Superior temporal gyrus (tissue), 1 donor: ENCODE results near the gene PLPPR2.
"Not testable (repeated sequence)": the region's sequence is repeated elsewhere in the genome, so short reads cannot be mapped to it uniquely, and the experiment has no call there.

ENCODE experiments used
- DNase-seq: peaks from one replicate; pipeline ENCODE4 v3.0.0-alpha.2; 2016; ENCODE audit errors: extremely low spot score

The PLPPR2 gene

DNA sequence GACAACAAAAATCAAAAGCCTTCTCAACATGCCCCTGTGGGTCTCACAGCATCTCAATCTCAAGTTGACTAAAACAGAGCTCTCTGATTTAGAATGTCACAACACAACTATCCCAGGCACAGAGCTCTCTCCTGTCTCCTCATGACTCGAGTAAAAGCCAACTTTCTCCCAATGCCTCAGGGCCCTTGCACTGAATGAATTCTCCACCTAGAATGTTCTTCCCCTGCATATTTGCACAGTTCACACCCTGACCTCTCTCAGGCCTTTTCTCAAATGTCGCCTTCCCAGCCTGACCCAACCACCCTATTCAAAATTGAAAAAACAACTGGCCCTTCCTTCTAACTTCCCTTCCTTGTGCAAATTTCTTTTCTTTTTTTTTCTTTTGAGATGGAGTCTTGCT lies 15.5 kb downstream of the PLPPR2 start:
- no peak for DNase-seq

DNA sequence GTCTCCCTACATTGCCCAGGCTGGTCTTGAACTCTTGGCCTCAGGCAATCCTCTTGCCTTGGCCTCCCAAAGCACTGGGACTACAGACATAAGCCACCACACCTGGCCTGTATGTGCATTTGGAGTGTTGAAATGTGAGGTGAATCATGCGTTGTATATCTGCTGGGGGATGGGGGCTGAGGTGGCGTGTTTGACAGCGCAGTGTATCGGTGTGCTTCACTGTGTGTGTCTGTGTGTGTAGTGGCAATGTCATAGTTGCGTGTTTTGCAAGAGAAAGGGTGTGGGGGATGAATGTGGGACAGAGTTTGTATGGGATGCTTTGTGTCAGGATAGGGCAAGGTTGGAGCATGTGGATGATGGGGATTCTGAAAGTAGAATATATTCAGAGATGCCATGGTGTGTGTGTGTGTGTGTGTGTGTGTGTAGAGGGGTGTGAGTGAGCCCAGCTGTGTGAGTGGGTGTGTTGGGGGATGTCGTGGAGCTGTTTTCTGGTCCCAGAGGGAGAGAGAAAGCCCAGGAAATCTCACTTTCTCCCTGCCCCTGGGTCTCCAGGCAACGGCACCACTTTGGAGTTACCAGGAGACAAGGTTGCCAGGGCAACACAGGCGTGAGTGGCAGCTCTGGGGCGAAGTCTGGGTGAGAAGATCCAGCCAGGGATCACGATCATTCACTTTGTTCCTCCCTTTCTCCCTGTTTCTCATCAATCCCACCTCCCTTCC lies 18.1 kb downstream of the PLPPR2 start:
- DNase-seq: peak; percentile 75

DNA sequence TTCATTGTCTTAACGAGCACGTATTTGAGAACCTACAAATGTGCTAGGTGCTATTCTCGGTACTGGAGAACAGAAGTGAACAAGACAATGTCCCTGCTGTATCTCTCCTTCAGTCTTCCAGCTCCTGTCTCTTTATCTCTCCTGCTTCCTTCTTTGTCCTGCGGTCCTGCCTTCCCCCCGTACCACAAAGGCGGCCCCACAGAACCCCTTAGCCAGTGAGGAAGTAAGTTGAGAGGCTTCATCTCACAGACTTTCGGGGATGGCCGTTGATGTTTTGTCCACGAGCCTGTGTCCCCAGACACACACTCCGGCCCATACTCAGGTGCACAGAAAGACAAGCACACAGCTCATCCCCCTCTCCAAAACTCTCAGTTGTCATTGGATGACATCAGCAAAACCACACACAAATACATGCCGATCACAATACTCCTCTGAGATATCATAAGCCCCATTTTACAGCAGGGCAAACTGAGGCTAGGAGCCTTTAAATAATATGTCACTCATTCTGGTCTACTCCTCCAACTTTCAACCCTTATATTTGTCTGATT lies 18.7 kb downstream of the PLPPR2 start:
- DNase-seq: no peak

DNA sequence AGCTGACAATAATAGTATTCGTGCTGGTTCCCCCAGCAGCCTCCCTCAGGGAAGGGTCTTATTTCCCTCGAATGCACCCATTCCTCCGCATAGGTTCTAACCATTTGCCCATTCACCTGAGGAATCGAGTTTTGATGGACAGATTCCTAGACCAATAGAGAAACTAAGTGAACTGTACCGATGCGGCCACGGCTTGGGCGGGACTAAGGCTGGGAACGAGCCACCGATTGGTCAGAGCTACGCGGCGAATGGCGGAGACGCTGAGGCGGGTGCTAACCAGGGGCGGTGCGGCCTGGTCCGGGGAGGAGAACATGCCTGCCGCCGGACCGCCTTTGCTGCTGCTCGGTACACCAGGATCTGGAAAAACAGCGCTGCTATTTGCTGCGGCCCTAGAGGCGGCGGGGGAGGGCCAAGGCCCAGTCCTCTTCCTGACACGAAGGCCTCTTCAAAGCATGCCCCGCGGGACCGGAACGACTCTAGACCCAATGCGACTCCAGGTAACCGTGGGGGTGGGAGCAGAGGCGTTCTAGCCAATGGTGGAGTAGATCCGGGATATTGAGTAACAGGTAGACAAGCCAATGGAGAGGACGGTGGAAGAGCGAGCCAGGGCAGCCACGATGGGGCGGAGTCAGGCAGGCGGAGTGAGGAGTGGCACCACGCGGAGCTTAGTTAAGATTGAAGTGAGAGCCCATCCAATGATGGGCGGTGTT lies 19.4 kb downstream of the PLPPR2 start, which contains the start of gene SWSAP1:
TSS of gene SWSAP1 (plus strand) at position 234 of the 710 bp plus-strand sequence. CDS start at position 249, 15 bp downstream.
- DNase-seq: peak; percentile 100

DNA sequence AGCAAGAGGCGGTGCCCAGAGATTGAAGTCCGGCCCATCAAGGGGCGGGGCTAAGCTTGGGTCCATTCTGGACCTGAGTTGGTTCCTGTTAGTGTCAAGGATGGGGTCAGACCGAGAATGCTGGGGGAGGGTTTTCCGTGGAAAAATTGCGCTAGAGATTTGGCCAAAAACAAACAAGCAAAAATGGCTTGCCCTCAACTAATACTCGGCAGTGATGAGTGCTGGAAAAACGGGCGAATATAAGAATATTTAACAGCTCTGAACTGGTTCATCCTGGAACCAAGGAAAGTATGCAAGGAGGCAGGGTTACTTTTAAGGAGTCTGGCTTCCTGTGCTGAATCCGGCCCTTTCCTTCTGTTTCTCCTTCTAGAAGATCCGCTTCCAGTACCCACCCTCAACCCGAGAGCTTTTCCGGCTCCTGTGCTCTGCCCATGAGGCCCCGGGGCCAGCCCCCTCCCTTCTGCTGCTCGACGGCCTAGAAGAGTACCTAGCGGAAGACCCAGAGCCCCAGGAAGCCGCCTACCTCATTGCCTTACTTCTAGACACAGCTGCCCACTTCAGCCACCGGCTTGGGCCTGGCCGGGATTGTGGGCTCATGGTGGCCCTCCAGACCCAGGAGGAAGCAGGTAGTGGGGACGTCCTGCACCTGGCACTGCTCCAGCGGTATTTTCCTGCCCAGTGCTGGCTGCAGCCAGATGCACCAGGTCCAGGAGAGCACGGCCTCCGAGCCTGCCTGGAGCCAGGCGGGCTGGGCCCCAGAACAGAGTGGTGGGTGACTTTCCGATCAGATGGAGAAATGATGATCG lies 20.1 kb downstream of the PLPPR2 start:
- no peak for DNase-seq

DNA sequence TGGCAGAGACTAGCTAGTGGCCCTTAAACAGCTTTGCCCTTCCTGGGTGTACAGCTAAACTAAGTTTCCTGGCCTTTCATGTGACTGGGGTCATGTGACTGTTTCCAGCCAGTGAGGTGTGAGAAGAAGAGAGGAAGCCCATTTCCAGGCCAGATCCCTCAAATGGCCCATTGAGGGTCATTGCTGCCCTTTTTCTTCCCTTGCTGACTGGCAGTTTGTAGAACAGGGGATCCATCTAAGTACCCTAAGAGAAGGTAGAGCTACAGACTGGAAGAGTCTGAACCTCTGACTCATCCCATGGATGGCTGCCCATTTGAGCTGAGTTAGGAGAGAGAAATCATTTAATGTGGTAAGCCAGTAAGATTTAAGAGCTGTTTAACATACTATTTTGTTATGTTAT lies 22.0 kb downstream of the PLPPR2 start:
- DNase-seq: peak; percentile 55

DNA sequence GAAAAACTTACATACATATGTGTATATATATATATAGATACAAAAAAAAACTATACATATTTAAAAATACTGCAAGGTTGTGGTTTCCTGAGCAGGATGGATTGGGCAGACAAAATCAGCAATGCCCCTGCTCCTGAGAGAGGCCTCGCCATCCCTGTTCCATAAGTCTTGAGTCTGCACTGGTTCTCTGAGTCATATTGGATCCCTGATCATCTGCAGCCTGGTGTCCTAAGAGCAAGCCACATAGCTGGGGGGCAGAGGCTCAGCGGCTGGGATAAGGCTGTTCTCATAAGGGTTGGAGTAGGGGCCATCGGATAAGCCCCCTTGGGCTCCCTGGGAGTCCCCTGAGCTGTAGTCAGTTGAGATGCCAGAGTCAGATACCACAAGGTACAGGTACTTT lies 22.5 kb downstream of the PLPPR2 start:
- DNase-seq: no peak

DNA sequence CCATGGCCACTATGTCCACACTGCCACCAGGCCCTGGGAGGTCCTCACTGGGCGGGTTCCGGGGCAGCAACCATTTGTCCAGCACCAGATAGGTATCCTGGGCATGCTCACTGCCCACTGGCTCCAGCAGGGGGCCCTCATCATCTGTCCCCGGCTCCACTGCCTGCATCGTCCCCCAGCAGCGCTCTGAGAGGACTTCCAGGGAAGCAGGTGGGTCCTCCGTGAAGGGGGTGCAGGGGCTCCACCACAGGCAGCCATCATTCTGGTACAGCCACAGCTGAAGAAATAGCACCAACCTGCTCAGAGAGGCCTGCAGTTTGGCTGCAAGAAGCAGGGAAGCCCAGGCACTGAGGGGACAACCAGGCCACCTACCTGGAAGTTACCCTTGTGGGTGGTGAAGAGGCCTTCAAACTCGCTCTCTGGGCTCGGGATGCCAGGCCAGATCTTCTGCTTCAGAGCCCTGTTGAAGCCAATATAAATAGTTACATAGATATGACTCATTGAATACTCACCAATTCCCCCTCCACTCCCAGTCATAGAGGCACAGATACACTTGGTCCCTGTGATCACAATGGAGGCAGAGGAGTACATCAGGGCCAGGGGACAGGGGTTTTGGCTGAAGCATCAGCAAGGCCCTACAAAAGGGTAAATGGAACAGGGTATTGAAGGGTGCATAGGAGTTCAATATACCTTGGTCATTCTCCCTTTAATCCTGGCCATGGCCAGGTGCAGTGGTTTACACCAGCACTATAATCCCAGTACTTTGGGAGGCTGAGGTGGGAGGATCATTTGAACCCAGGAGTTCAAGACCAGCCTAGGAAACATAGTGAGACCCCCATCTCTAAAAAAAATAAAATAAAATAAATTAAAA lies 23.3 kb downstream of the PLPPR2 start:
- DNase-seq: peak; percentile 51

DNA sequence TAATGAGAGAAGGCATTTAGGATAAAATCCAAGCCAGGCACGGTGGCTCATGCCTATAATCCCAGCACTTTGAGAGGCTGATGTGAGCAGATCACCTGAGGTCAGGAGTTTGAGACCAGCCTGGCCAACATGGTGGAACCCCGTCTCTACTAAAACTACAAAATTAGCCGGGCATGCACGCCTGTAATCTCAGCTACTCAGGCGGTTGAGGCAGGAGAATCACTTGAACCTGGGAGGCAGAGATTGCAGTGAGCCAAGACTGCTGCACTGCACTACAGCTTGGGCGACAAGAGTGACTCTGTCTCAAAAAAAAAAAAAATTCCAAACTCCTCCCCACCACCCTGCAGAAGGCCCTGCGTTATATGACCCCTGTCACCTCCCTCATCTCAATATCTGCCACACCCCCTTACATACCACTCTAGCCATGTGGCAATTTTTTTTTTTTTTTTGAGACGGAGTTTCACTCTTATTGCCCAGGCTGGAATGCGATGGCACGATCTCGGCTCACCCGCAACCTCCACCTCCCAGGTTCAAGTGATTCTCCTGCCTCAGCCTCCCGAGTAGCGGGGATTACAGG lies 24.1 kb downstream of the PLPPR2 start:
- DNase-seq: not testable (repeated sequence)

DNA sequence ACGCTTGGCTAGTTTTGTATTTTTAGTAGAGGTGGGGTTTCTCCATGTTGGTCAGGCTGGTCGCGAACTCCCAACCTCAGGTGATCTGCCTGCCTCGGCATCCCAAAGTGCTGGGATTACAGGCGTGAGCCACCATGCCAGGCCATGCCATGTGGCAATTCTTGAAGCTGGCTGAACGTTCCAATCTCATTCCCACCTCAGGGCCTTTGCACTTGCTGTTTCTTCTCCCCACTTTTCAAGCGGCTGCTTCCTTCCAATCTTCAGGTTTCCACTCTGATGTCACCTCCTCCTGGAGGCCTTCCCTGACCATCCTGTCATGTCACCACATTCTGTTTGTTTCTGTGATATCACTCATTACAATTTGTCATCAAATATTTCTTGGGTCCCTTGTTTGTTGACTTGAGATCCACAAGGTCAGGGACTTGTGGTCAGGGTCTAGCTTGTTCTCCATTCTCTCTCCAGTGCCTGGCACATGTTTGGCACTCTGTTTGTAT lies 24.7 kb downstream of the PLPPR2 start:
- DNase-seq: no peak

DNA sequence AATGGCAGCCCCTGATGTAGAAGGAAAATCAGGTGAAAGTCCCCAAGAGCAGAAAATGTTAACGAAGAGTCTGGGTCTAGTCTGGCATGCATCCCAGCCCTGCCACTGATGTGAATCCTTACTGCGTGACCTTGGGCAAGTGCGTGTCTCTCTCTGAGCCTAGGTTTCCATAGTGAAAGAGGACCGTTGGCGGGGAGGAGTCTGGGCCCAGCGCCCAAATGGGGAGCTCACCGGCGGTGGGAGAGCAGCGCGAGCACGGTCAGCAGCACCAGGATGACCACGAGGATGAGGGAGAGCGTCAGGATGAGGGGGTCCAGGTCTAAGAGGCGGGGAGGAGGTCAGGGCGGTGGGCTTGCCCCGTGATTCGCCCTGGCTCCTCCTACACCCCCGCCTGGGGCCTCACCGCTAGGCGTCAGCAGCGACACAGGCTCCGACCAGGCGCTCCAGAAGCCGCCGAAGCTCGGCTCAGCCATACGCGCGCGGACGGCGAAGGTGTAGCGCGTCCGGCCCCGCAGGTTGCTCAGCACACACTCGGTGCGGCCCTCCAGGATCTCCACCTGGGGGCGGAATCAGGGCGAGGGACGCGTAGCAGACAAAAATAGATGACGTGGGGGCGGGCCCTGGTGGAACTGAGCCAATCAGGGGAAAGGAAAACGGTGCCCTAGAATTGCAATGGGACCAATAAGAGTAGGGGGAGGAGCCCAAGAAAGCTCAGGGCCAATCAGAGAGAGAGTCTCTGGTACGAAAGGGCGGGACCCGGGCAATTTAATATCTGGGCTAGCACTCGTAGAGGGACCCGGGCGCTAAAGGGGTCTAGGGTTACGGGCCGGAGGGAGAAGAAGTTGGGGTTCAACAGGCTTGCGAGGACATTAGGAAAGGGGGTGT lies 25.7 kb downstream of the PLPPR2 start:
- DNase-seq: peak; percentile 98

DNA sequence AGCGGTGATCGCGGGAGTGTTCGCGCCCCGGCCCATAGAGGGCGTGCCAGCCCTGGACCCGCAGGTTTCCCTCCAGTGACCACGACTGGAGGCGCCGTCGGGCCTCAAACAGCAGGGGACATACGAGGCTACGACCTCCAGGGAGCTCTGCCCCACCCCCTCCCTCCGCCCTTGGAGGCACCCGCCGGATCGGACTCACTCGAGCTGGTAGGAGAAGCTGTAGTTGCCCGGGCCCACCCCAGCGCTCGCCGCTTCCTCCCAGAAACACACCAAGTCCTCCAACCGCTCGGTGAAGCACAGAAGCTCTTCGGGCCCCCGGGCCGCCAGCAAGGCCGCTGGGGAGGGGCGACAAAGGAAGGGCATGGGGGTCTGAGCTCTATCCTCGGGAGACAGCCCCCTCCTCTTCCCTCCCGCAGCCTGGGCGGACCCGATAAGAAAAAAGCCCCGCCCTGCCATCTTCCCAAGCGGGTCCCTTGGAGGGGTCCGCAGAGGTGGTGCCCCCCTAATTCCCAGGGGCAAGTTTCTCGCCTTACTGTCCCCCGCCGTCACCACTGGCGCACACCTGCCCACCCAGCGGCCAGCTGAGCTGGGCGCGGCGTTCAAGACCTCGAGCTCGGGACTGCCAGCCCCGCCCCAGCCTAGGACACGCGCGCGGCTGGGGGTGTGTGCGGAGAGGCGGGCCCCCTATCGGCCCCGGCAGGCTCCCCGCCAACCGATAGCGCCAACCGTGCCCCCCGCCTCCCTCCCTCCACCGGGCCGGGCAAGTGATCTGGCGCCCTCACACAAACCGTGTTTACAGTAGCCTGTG lies 27.9 kb downstream of the PLPPR2 start:
- no peak for DNase-seq

DNA sequence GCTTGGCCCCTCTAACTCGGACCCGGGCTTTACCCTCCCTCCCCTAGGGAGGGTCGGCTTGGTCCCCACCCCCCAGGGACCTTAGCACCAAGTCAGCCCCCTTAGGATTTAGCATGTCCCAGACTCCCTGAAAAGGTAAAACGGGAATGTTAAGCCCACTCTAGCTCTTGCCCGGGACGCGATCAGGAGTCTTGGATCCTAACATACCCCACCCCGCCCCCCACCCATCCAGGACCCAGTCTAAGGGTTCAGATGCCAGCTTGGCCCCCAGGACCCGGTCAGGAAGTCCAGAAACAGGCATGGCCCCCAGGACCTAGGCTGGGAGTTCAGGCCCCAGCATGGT lies 28.4 kb downstream of the PLPPR2 start:
- no peak for DNase-seq

DNA sequence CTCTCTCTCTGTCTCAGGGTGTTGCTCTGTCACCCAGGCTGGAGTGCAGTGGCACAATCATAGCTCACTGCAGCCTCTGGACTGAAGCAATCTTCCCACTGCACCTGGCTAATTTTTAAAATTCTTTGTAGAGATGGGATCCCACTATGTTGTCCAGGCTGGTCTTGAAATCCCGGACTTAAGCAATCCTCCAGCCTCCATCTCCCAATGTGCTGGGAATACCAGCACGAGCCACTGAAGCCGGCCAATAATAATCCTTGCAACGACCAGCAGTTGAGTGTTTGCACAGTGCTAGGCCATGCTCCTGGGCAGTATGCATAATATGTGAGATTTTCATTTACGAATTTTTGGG lies 29.5 kb downstream of the PLPPR2 start:
- DNase-seq: no peak

DNA sequence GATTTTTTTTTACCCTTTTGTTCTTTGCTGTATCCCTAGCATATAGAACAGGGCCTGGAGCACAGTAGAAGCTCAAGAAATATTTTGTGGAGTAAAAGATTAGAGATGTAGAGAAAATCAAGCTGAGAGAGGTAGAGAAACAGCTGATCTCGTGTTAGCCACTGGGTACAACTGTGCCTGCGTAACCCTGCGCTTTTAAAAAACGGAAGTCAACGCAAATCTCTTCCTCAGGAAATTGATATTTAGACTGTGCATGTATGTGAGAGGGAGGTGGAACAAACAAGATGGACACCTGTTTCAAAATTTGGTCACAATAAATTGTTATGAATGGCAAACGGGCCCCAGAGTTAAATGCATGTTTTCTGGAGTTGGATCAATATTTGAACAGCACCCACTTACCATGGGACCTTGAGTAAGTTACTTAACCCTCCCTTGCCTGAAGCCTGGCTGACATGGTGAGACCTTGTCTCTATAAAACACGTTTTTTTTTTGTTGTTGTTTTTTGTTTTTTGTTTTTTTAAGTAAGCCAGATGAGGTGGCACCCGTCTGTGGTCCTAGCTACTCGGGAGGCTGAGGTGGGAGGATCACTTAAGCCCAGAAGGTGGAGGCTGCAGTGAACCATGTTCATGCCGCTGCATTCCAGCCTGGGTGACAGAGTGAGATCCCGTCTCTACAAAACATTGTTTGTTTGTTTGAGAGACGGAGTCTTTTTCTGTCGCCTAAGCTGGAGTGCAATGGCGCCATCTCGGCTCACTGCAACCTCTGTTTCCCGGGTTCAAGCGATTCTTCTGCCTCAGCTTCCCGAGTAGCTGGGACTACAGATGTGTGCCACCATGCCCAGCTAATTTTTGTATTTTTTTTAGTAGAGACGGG lies 32.2 kb downstream of the PLPPR2 start:
- DNase-seq: no peak

DNA sequence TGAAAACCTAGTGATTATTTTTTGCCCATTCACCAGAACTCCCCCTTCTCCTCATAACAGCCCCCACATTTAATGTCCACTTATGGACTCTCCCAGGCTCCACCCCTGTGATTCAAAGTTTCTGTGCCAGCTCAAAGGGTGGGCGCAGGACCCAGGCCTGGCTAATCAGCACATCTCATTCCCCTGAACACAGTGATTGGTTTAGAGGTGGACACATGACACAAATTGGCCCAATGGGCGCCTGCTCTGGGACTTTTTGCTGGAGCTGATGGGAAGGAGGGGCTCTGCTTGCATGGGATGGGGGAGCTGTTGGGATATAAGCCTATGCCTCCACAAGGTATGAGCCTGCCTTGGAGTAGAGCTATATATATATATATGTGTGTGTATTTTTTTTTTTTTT lies 35.1 kb downstream of the PLPPR2 start:
- DNase-seq: no peak

DNA sequence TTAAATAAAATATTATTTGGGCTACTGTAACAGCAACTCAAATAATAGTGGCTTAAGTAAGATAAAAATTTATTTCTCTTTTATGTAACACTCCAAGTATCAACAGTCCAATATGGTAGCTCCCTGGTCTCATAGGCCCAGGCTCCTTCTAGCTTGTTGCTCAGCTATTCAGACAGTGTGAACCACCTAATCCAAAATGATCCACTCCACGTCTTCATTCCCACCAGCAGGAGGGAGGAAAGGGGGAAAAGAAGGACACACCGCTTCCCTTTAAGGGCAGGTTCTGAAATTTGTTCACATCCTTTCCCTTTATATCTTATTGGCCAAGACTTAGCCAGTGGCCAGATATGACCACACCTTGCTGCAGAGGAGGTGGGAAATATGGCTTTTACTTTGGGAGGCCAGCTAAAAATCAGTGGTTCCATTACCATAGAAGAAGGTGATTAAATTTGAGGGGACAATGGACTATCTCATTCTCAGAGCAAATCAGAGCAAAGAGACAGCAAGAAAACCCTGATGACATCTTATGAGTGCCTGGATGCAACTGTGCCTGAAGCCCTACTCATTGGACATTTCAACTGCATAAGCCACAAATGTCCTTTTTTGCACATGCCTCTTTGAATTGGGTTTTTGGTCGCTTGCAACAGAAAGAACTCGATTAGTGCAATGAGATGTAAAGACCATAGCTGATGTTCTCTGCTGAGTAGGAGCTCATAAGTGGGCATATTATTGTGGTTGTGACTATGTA lies 35.9 kb downstream of the PLPPR2 start:
- no peak for DNase-seq
